WI38 (cell line): ENCODE results near the gene DCDC2B.

ENCODE experiments used
- H3K4me3 ChIP-seq: 2 replicates; pipeline ENCODE4 v1.5.1; 2011; ENCODE audit warnings: low read depth, mild to moderate bottlenecking, control low read depth, low read length
- TF ChIP-seq, protein P1 (sequence below): IDR thresholded peaks from 2 replicates; pipeline ENCODE4 v1.5.1; 2012; ENCODE audit warnings: low read depth, mild to moderate bottlenecking, control low read depth, low read length

The DCDC2B gene

DNA sequence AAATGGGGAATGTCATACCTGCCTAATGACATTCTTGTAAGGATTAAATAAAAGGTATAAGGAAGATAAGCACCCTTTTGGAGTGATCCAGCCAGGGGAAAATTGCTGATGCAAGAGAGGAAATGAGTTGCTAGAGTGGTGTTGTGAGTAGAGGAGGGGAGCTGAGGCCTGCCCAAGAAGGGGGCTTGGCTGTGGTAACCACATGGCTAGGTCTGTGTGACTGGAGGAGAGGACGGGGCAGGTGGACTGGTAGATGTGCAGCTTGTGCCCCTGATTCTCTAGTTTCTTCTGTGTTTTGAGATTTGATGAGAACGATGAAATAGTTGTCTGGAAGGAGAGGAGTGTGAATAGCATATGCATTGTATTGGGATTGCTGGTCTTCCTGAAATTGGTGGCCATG, 22.8 kb upstream of the DCDC2B start:
- H3K4me3 ChIP-seq = no peak overlapping the region
- TF ChIP-seq, protein P1, sequence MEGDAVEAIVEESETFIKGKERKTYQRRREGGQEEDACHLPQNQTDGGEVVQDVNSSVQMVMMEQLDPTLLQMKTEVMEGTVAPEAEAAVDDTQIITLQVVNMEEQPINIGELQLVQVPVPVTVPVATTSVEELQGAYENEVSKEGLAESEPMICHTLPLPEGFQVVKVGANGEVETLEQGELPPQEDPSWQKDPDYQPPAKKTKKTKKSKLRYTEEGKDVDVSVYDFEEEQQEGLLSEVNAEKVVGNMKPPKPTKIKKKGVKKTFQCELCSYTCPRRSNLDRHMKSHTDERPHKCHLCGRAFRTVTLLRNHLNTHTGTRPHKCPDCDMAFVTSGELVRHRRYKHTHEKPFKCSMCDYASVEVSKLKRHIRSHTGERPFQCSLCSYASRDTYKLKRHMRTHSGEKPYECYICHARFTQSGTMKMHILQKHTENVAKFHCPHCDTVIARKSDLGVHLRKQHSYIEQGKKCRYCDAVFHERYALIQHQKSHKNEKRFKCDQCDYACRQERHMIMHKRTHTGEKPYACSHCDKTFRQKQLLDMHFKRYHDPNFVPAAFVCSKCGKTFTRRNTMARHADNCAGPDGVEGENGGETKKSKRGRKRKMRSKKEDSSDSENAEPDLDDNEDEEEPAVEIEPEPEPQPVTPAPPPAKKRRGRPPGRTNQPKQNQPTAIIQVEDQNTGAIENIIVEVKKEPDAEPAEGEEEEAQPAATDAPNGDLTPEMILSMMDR = no peak

DNA sequence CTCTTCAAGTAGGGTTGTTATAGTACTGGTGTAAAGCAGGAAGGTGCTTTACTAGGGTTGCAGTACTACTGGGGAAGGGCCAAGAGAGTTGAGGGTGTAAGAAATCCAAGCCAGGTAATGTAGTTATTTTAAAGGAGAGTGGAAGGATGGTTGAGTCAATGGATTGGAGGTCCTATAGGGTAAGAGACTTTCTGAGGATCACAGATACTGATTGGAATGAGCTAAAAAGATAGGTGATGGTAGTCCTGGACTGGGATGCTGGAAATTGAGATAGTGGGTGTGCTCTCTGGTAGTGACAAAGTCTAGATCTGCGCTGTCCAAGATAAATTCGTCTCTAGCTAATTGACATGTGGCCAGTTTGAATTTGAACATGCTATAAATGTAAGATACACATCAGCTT, 22.4 kb upstream of the DCDC2B start:
- H3K4me3 ChIP-seq = no peak overlapping the region
- TF ChIP-seq, protein P1 = no peak

DNA sequence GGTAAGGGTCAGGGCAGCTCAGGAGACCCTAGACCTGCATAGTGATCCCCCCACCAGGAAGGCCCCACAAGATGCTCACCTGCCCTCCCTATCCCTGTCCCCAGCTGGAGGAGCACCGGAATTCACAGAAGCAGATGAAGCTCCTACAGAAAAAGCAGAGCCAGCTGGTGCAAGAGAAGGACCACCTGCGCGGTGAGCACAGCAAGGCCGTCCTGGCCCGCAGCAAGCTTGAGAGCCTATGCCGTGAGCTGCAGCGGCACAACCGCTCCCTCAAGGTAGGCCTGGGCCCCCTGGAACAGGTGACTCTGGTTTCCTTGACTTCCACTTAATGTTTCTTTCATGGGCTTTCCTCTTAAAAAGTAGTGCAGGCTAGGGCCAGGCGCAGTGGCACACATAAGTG, 21.0 kb upstream of the DCDC2B start:
- TF ChIP-seq, protein P1 = no peak
- H3K4me3 ChIP-seq = no peak overlapping the region

DNA sequence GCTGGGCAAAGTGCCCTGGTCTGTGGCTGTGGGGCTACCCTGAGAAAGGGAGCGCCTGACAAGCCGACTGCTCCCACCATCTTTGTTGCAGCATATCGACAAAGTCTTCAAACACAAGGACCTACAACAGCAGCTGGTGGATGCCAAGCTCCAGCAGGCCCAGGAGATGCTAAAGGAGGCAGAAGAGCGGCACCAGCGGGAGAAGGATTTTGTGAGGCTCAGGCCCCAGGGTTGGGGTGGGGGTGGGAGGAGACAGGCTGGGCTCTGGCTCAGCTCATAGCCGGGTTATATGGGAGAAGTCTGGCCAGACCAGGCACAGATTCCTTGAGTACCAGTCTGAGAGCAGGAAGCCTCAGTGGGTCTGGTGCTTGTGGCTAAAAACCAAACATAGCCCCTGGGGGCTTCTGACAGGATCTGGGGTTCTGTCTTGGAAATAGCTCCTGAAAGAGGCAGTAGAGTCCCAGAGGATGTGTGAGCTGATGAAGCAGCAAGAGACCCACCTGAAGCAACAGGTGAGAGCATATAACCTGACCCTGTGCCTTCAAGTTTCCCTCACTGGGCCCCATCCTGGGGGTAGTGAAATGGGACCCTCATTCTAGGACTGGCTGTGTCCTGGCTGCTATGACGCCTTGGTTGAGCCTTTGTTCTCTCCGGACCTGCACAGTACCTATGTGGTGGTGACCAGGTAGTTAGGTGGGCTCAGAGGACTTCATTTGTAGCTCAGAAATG, 16.5 kb upstream of the DCDC2B start:
- H3K4me3 ChIP-seq = no peak overlapping the region
- TF ChIP-seq, protein P1 = no peak

DNA sequence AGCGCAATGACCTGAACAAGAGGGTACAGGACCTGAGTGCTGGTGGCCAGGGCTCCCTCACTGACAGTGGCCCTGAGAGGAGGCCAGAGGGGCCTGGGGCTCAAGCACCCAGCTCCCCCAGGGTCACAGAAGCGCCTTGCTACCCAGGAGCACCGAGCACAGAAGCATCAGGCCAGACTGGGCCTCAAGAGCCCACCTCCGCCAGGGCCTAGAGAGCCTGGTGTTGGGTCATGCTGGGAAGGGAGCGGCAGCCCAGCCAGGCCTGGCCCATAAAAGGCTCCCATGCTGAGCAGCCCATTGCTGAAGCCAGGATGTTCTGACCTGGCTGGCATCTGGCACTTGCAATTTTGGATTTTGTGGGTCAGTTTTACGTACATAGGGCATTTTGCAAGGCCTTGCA, 13.9 kb upstream of the DCDC2B start:
- TF ChIP-seq, protein P1 = no peak
- no peak overlapping the region for H3K4me3 ChIP-seq

DNA sequence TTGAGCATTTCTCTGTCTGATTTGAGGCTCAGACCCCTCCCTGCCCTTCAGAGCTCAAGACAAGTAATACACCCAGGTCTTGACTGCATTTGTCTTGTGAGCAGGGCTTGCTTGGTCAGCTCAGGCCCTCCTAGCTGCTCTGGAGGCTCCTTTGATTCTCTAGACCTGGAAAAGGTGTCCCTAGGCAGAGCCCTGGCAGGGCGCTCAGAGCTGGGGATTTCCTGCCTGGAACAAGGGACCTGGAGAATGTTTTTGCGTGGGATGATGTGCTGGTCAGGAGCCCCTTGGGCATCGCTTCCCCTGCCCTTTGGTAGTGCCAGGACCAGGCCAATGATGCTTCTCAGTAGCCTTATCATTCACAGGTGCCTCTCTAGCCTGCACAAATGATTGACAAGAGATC, 13.4 kb upstream of the DCDC2B start:
- TF ChIP-seq, protein P1 = no peak
- no peak overlapping the region for H3K4me3 ChIP-seq

DNA sequence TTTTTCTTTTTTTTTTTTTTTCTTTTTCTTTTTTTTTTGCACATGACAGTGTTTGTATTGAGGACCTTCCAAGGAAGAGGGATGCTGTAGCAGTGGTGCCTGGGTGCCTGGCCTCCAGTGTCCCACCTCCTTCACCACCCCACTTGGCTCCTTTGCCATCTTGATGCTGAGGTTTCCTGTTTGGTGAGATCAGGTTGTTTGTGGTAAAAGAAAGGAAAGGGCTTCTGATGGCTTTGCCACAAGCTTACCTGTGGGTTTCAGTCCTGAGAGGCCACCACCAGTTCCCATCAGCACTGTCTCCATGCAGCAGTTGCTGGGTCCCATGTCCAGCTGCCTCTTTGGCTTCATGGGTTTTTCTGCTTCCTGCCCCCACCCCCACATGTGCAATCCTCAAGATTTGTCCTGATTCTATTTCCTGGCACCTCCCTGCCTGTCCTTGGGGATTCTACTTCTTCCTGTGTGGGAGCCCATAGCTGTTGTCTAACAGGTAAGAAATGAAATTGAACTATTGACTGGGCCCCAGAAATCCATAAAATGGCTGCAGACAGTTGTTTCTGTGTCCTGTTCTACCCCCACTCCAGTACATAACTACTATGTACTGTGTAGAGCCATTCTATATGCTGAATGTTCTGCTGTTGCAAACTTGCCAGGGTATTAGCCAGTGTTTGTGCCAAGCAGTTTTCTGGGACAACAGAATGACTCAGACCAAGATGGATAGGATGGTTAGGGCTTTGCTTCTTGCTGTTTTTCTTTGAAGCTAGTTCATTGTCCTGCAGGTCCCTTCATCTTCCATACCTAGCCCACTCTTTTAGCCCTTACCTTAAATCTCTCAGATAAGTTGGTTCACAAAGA, 12.7 kb upstream of the DCDC2B start:
- H3K4me3 ChIP-seq = no peak overlapping the region
- TF ChIP-seq, protein P1 = no peak
